ENCODE measurements around the gene NCKAP5. TPM values are rescaled to one million over a fixed set of nuclear protein-coding genes. Genes with fewer than 3 reads are reported as not detected.

NCKAP5 gene
- total and polyA plus RNA-seq, 2 experiments from 2014 or later, result 2.2 to 5.5 TPM

GRCh38 chr2:132788310-132788838, 779.9 kb downstream of the NCKAP5 start:
- no peaks in the 10 kb centered on the region for H3K27me3 ChIP-seq
- no peaks in the 10 kb centered on the region for H3K9me3 ChIP-seq (ENCODE audit: low read depth)
- TF ChIP-seq CTCF (IDR thresholded peaks at IDR 0.05; ENCODE audit: poor library complexity) (no peak), EZH2phosphoT487 (IDR thresholded peaks at IDR 0.05; ENCODE audit: low read depth, severe bottlenecking, unreplicated experiment) (no peak), EZH2 (IDR thresholded peaks at IDR 0.05; ENCODE audit: borderline replicate concordance) (no peak)
- H4K20me1 ChIP-seq (ENCODE audit: insufficient read depth, poor library complexity, severe bottlenecking), result no peaks in the 10 kb centered on the region
- H3K4me2 ChIP-seq, result no peak overlapping the region
- H3K36me3 ChIP-seq (replicated peaks; ENCODE audit: insufficient read depth, low read depth), result no peaks in the 10 kb centered on the region
- H3K9me2 ChIP-seq (replicated peaks; ENCODE audit: insufficient read depth), result no peaks in the 10 kb centered on the region
- DNase-seq (ENCODE audit: low spot score), result no peak
- H3K79me2 ChIP-seq, result no peaks in the 10 kb centered on the region
- no peak overlapping the region for H3K27ac ChIP-seq
- 89% methylated on average over 4 of the region's 4 CpGs for WGBS (ENCODE audit: low lambda C conversion rate, missing lambda C conversion rate)
- no peak overlapping the region for H3K4me3 ChIP-seq
- H2AFZ ChIP-seq, result no peak overlapping the region
- no peaks in the 10 kb centered on the region for H3K4me1 ChIP-seq (ENCODE audit: insufficient read depth)

GRCh38 chr2:132783883-132784282, 784.4 kb downstream of the NCKAP5 start:
- no peaks in the 10 kb centered on the region for H3K36me3 ChIP-seq (replicated peaks; ENCODE audit: insufficient read depth, low read depth)
- no peak overlapping the region for H3K4me2 ChIP-seq
- H4K20me1 ChIP-seq (ENCODE audit: insufficient read depth, poor library complexity, severe bottlenecking), result no peaks in the 10 kb centered on the region
- no peaks in the 10 kb centered on the region for H3K9me3 ChIP-seq (ENCODE audit: low read depth)
- no peaks in the 10 kb centered on the region for H3K27me3 ChIP-seq
- H3K27ac ChIP-seq, result no peak overlapping the region
- 91% methylated on average over 11 of the region's 11 CpGs for WGBS (ENCODE audit: low lambda C conversion rate, missing lambda C conversion rate)
- H2AFZ ChIP-seq, result no peak overlapping the region
- DNase-seq (ENCODE audit: low spot score), result no peak
- no peaks in the 10 kb centered on the region for H3K79me2 ChIP-seq
- TF ChIP-seq EZH2 (IDR thresholded peaks at IDR 0.05; ENCODE audit: borderline replicate concordance), result no peak
- no peak for TF ChIP-seq CTCF (IDR thresholded peaks at IDR 0.05; ENCODE audit: poor library complexity)
- TF ChIP-seq EZH2phosphoT487 (IDR thresholded peaks at IDR 0.05; ENCODE audit: low read depth, severe bottlenecking, unreplicated experiment), result no peak
- H3K4me1 ChIP-seq (ENCODE audit: insufficient read depth), result no peaks in the 10 kb centered on the region
- H3K9me2 ChIP-seq (replicated peaks; ENCODE audit: insufficient read depth), result no peaks in the 10 kb centered on the region
- H3K4me3 ChIP-seq, result no peak overlapping the region

- Histone ChIP-seq H3K4me3 (no peak overlapping the region), H4K20me1 (ENCODE audit: insufficient read depth, poor library complexity, severe bottlenecking) (no peaks in the 10 kb centered on the region), H2AFZ (no peak overlapping the region), H3K36me3 (replicated peaks; ENCODE audit: insufficient read depth, low read depth) (no peaks in the 10 kb centered on the region), H3K9me2 (replicated peaks; ENCODE audit: insufficient read depth) (no peaks in the 10 kb centered on the region), H3K27me3 (no peaks in the 10 kb centered on the region), H3K4me1 (ENCODE audit: insufficient read depth) (no peaks in the 10 kb centered on the region), H3K79me2 (no peaks in the 10 kb centered on the region), H3K27ac (no peak overlapping the region), H3K4me2 (no peak overlapping the region), H3K9me3 (ENCODE audit: low read depth) (no peaks in the 10 kb centered on the region)
- TF ChIP-seq CTCF (IDR thresholded peaks at IDR 0.05; ENCODE audit: poor library complexity) (no peak), EZH2phosphoT487 (IDR thresholded peaks at IDR 0.05; ENCODE audit: low read depth, severe bottlenecking, unreplicated experiment) (no peak), EZH2 (IDR thresholded peaks at IDR 0.05; ENCODE audit: borderline replicate concordance) (no peak)
- WGBS (ENCODE audit: low lambda C conversion rate, missing lambda C conversion rate), result 91% methylated on average over 7 of the region's 7 CpGs
- DNase-seq (ENCODE audit: low spot score), result no peak
Observed at GRCh38 chr2:132782176-132782783, 786.0 kb downstream of the NCKAP5 start.
